ENCODE measurements around the gene ADGRA1.
"Not testable (repeated sequence)": the region's sequence is repeated elsewhere in the genome, so short reads cannot be mapped to it uniquely, and the experiment has no call there.

The ADGRA1 gene

DNA sequence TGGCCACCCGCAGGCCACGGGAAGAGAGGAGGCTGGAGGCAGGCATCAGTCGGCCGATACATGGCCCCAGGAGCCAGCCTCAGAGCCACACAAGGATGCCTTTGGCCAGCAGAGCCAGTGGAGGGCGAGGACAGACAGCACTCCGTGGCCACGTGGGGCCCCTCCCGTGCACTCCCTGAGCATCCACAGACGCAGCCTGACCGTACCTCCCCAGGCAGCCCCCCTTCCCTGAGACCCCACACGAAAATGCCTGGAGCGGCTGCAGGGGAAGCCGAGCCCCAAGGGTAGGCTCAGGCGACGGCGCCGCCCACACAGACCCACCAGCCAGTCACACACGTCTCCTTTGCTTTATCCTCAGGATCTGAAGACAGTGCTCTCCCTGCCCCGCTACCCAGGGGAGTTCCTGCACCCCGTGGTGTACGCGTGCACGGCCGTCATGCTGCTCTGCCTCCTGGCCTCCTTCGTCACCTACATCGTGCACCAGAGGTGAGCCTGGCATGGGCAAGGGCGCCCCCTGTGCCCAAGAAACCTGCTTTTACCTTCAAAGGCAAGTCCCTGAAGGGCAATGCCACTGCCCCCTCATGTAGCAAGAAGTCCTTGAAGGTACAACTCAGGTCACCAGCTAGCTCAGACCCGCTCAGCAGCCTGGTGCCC is 9.0 kb downstream of the ADGRA1 start:
- DNase-seq, result no peak

DNA sequence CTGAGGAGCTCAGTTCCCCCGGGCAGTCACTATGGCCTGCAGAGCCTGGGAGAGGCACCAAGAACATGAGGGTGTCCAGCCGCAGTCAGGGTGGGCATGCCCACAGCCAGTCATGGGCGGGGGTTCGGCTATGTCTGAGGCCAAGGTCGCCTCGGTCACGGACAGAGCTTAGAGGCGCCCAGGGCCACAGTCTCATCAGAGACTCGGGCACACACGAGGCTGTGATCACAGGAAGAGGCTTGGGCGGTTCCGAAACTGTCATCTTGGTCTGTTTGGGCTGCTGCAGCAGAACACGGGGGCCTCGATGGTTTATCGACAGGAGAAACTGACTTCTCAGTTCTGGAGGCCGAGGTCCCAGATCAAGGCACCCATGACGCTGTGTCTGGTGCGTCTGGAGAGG is 9.7 kb downstream of the ADGRA1 start:
- DNase-seq, result no peak

DNA sequence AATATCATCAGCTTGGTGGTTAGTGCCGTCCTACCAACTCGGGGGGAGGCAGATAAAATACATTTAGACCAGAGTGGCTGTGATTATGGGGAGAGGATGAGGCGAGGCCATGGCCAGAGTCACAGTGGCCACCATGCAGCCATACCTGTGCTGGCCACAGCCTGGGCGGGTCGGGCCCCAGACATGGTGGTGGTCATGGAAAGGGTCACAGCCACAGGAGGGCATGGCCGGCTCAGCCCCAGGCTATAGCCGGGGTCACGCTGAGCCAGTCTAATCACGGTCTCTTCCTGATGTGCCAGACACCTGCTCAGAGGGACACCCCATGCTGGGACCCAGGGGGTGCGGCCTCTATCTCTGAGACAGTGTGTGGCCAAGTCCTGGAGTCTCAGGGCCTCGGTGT is 10.2 kb downstream of the ADGRA1 start:
- no peak for DNase-seq

DNA sequence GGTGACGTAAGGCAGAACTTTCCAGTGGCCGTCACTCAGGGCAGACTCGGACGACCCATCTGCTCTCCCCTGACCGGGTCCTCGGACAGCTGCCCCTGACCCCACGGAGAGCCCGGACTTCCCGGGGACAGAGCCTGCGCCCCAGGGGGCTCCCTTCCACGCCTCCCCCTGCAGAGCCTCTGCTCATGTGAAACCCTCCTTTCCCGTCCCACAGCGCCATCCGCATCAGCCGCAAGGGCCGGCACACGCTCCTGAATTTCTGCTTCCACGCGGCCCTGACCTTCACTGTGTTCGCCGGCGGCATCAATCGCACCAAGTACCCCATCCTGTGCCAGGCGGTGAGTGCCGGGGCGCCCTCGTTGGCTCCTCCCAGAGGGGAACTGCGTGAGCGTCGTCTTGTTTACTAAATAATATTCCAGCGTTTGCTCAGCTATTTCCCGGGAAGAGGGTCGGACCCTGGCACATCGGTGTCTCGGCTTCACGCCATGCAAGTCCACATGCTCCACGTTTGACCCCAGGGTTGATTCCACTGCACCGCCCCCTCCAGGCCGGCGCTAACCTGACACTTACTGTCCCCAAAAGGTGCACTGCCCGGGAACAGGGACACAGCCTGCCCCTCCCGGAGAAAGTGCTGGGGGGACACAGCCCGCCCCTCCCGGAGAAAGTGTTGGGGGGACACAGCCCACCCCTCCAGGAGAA is 10.9 kb downstream of the ADGRA1 start:
- no peak for DNase-seq

DNA sequence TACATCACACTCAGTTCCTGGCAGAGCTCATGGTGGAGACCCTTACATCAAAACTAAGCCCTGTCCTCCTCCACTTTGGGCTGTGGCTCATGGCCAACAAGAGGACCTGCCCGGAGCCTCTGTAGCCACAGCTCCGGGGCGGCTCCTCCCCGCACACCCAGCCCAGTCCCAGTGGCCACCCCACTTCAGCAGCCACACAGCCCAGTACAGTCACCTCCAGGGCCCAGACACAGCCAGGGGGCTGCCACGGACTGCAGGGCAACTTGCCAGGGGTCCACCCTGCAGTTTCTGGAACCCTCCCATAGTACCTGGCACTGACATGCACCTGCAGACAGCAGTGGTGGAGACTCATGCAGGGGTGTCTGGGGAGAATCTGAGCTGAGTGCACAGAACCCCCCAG is 11.8 kb downstream of the ADGRA1 start:
- DNase-seq, result no peak

DNA sequence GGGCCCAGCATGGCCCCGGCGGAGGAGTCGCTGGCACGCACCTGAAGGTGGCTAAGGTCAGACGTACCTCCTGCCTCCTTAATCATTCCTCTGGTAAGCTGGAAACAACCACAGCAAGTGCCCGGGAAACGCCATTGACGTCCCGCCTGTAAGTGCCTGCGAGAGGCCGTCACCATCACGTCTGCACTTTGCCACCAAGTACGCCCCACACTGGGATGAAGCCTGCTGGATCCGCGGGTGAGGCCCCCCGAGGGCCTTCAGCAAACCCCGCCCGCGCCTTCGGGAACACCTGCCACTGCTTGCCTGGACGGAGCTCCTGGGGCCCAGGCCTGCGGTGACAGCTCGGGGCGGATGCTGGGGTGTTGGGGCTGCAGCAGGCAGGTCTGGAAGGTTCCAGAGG is 12.5 kb downstream of the ADGRA1 start:
- no peak for DNase-seq

DNA sequence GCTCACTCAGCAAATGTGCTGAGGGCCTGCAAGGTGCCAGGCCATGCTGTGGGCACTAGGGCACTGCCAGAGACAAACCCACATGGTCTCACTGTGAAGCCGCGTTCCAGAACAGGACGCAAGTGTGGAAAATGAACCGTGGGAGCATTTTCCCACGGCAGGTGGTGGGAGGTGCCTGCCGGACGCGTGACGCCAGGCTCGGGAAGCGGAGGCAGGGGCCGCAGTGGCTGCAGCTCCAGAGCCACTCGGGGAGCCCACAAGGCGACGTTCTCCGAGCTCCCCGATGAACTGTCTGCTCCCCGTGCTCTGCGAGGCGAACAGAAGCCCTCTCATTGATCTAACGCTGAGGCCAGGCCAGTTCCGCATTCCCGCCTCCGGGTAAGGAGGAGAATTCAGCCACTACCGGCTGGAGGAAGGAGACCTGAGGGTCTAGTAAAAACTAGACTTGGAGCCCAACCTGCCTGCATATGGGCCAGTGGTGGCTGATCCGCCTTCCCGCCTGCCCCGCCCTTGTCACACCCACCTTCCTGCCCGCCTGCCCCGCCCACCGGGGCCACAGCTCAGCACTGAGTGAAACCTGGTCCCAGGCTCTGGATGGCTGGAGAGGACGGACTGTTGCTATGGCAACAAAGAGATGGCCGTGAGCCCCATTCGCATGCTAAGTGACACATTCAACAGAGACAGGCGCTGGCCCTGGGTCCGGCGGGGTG is 13.1 kb downstream of the ADGRA1 start:
- no peak for DNase-seq

DNA sequence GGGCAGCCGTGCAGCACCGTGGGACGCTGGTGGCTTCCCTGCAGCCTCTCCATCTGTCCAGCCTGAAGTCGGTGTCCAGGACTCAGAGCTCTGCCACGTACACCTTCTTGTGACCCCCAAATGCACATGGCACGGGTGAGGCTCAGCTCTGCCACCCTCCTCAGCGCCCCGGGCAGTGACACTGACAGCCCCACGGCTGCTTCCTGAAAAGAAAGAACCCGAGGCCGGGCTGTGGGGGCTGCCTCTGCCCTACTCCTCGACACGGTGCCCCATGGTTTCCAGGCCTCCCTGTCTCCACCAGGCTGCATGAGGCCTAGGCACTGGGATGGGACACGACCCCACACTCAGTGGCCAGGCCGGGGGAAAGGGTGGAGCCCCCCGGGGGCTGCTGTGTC is 13.7 kb downstream of the ADGRA1 start:
- no peak for DNase-seq

DNA sequence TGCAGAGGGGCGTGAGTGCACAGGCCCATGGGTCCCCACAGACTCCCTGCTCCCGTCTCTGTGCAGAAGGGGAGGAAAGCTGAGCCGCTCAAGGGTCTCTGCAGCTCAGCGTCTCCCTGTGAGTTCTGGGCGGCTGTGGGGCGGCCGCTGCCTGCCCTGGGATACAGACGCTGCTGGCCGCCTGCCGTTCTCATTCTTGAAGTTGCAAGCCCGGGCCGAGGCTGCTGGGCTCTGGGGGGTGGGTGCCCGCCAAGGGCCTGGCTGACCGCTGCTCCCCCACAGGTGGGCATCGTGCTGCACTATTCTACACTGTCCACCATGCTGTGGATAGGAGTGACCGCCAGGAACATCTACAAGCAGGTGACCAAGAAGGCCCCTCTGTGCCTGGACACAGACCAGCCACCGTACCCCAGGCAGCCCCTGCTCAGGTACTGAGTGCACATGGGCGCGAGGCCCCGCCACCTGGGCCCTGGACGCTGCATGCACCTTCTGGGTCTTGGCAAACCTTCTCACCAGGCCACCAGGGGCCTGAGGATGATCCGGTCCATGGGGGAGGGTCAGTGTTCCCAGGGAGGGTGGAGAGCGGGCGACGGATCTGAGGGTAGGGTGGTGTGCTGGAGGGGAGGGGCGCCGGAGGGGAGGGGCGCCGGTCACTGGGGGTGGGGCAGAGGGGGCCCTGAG is 14.8 kb downstream of the ADGRA1 start:
- no peak for DNase-seq

DNA sequence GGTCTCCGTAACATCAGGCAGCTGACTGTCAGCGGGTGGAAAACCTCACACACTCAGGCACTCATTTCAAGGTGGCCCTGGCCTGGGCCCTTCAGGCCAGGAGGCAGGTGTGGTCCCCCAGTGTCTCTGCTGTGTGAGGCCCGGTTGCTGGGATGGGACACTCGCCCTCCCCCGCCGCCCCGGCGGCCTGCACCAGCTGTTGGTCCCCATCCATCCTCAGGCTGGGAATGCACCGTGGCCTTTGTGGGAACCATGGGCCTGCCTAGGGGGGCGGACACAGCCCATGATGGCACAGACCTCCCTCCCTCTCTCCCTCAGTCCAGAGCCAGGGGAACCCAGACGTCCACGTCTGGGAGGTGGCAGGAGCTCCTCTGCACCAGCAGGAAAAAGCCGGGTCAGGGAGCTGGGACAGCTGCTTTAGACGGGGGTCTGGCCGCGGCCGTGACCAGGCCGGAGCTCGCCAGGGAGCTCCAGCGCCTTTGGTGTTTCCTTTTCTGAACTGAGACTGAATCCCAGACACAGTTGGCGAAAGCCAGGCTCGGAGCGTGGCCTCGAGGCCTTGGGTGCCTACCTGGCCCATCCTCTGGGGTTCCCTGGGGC is 15.7 kb downstream of the ADGRA1 start:
- no peak for DNase-seq

DNA sequence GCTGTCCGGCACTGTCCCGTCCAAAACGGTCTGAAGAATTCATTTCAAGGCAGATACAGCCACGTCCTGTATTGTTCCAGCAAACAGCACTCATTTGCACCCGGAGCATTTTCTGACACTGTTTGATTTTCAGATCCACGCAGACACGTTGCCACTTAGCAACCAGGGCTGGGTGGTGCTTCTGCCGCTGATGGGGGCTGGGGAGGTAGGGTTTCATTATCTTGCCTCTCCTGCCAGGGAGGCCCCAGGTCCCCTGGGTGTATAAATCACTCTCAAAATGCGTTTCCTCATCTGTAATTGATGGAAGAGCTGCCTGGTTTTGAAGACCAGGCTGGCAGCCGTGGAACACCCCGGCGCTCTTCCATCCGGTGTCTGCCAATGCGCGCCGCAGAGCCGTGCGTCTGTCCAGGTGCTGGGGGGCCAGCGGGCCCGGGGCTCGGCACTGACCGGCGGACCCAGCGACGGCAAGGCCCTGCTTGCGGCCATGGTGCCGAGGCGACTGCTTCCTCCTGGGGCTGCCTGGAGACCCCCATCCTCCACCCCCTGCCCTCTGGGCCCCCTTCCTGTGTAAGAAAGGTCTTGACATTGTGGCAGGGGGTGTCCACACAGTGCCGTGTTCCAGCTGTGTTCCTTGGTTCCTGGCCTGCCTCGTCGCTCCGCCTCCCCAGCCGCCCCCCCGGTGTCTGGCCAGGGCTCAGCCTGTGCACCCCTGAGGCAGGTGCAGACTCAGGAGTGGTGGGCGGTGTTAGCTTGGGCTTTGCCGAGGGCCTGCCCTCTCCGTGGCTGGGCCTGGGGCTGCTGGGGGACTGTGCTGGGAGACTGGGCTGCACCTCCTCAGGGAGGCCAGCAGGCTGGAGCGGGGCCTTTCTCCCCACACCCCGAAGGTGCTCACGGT is 16.6 kb downstream of the ADGRA1 start:
- no peak for DNase-seq

DNA sequence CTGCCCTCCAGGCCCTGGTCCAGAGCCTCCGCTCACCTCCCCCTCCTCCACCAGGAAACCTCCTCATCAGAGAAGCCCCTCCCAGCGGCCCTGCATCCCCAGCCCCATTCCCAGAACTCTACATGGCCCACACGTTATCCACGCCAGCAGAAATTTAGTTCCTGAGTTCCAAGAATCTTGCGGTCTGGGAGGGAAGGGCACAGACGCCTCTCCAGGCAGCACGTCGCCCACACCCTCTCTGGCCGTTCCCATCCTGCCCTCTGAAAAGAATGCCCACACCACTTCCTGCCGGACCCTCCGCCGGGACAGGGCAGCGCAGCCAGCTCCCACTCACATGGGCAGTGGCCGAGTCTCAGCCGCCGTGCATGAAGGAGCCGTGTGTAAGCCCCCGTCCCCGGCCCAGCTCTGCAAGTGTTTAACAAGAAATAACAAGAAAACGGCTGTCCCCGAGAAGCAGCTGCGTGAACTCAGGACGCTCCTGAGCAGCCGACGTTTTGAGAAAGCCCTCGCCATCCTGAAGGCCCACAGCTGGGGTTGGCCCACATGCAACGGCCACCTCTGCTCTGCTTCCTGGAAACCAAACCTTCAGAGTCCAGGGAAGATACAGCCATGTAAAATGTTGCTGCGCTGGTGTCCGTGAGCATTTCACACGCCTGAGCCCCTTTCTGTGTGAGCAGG is 17.4 kb downstream of the ADGRA1 start:
- no peak for DNase-seq

DNA sequence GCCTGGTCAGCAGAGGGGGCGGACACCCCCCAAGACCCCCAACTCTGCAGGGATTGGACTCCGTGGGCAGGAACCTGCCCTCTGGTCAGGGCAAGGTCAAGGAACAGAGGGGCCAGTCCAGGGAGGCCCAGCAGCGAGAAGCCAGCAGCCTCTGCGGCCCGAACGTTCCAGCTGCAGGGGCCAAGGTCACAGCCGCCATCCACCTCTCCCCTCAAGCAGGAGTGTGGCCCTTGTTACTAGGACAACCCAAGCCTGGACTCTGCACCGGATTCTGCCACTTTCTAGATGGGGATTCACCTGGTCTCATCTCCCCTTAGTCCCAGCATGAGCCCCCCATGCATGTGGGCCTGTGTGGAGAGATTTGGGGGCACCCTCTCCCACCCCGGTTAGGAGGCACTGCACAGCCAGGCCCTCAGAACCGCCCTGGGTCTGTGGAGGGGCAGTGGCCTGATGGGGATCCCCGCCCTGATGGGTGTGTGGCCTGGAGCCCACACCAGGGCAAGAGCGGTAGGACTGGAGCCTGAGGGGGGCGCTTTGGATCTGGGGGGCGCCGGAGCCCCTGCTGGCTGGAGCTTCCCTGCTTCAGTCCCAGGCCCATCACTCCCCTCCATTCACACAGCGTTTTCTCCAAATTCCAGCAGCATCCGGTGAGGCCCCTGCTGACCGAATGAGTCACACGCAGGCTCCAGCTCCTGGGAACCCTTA is 18.1 kb downstream of the ADGRA1 start:
- no peak for DNase-seq

DNA sequence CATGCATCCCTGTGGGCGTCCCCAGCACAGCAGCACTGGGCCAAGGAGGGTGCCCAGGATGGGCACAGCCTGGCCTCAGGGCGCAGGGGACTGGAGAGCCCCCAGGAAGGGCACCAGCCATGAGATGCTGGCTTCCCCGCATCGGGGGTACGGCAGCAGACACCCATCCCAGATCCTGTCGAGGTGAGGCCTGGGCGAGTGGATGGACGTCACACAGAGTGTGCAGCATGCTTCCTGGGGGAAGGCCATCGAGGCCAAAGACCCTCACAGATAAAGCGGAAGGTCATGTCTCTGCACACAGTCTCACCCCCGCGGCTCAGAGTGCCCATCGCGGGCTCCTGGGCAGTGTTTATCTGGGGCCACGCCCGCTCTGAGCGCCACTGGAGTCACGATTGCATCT is 18.8 kb downstream of the ADGRA1 start:
- no peak for DNase-seq

DNA sequence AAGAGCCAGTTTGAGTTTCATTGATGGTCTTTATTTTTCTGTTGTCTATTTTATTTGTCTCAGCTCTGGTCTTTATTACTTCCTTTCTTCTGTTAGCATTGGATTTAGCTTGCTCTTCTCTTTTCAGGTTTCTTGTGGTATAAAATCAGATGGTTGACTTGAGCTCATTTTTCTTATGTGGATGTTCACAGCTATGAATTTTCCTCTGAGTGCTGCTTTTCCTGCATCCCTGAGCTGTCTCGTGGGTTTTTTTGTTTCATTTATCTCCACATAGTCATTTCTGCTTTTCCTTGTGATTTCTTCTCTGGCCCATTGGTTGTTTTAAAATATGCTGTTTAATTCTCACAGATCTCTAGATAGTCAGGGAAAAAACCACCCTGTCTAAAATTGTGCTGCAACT is 19.7 kb downstream of the ADGRA1 start:
- no peak for DNase-seq

DNA sequence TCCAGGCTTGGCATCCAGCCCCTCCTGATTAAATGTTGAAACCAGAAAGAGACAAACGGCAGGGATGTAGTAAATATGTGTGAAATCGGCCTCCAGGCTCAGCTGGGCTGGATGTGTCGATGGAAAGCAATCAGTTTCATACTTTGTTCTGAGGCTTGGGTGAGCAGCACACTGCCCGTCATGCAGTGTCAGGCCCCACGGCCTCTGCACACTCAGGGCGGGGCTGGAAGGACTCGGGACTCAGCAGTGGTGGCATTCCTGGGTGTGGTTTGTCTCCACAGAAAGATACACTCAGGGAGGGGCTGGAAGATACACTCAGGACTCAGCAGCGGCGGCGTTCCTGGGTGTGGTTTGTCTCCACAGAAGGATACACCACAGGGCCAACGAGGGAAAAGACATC is 22.0 kb downstream of the ADGRA1 start:
- no peak for DNase-seq

DNA sequence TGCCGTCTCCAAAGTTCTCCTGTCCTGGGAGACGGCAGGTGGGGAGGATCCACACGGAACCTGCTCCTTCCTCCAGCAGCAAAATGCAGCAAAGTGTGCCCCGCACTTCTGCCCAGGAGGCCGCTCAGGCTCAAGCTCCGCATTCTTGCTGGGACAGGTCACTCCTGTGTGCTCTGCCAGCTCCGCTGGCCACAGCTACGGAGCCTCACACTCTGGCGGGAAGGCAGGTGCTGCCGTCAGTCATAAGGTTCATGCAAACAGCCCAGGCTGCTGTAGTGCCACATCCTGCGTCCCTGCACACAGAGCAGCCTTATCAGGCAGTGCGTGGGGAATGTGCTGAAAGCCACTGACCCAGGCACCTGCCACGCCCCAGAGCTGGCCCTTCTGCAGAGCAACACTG is 22.4 kb downstream of the ADGRA1 start:
- no peak for DNase-seq

DNA sequence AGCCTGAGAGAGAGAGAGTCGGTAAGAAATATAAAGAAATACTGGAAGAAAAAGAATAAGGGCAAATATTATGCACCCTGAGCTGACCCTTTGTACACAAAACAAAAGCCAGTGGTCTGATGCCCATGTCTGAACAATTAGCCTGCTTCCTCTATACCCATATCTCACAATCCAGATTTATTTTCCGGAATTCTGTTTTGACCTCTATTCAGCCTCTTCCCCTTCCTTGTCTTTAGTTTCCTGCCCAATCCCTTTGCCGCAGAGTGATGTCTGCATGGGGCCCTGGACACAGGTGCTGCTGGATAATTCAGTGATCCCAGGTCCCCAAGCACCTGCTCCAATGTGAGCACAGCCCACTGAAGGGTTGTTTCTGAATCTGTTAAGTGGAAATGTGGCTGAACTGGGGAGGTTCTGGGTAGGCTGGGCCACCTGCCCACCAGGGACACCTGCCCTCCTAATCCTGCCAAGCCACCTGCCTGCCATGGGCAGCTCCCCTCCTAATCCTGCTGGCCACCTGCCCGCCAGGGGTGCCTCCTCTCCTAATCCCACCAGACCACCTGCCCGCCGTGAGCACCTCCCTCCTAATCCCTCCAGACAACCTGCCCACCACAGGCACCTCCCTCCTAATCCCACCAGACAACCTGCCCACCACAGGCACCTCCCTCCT is 23.0 kb downstream of the ADGRA1 start:
- DNase-seq, result no peak

DNA sequence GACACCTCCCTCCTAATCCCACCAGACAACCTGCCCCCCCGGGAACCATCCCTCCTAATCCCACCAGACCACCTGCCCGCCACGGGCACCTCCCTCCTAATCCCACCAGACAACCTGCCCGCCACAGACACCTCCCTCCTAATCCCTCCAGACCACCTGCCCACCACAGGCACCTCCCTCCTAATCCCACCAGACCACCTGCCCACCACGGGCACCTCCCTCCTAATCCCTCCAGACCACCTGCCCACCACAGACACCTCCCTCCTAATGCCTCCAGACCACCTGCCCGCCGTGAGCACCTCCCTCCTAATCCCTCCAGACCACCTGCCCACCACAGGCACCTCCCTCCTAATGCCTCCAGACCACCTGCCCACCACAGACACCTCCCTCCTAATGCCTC is 23.9 kb downstream of the ADGRA1 start:
- DNase-seq, result not testable (repeated sequence)

DNA sequence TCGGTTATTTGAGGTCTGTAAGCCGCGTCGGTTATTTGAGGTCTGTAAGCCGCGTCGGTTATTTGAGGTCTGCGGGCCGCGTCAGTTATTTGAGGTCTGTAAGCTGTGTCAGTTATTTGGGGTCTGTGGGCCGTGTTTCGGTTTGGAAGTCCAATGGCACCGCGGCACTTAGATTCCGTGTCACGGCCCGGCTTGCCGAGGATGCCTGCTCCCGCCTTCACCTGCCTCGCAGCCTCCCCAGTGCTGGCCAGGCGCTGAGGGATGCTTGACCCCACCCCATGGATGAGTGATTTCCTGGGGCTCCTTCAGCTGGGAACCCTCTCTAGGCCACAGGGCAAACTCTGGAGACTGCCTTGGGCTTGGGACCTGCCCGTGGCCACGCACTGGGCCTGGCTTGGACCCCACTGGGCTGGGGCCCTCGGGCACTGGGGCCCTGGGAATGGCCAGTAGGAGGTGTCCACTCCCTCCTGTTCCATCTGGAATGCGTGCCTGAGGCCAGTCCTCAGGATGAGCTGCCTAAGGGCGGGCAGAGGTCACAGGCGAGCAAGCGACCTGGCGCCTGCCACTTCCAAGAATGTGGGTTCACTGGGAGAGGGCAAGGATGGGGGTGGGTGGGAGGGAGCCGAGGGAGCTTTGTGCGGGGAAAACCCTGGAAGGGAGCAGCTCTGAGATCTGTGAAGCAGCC is 25.6 kb downstream of the ADGRA1 start:
- no peak for DNase-seq
